DND-41 (cell line): Measurements from ENCODE around the gene SLAMF8.

Experiments
- ATAC-seq: fragments of 200-7000 bp; cut with Tn5 transposase; 3 replicates; pipeline ENCODE4 v1.9.1; 2021; ENCODE audit warnings: low read depth; ENCODE audit not compliant: insufficient read depth
- DNase-seq: peaks from one replicate; pipeline ENCODE4 v3.0.0-alpha.2; 2020
- H2AFZ ChIP-seq: 2 replicates; pipeline ENCODE4 v1.6.0; 2012; ENCODE audit warnings: low read depth, low read length
- H3K27ac ChIP-seq: 2 replicates; pipeline ENCODE4 v1.5.1; 2012; ENCODE audit warnings: low read length, inconsistent platforms
- H3K27me3 ChIP-seq: fragments of 200-600 bp; sonication (generic); 2 replicates; pipeline ENCODE4 v1.6.0; 2012; ENCODE audit warnings: low read length, mild to moderate bottlenecking, inconsistent platforms; ENCODE audit not compliant: insufficient read depth, poor library complexity
- H3K36me3 ChIP-seq: 2 replicates; pipeline ENCODE4 v1.5.1; 2012; ENCODE audit warnings: low read length, inconsistent platforms; ENCODE audit not compliant: insufficient read depth
- H3K4me1 ChIP-seq: 2 replicates; pipeline ENCODE4 v1.5.1; 2012; ENCODE audit warnings: mild to moderate bottlenecking, low read length; ENCODE audit not compliant: insufficient read depth
- H3K4me2 ChIP-seq: 2 replicates; pipeline ENCODE4 v1.6.0; 2012; ENCODE audit warnings: mild to moderate bottlenecking, moderate library complexity, low read length, inconsistent platforms; ENCODE audit not compliant: insufficient read depth
- H3K4me3 ChIP-seq, 2 experiments: fragments of 200-600 bp in 1 of 2; shearing (Covaris generic) in 1 of 2; 2 replicates each; pipeline ENCODE4 v1.5.1; 2012 to 2016; ENCODE audit warnings: inconsistent platforms in 2 of 2, low read length in 2 of 2, mild to moderate bottlenecking in 2 of 2, low read depth in 1 of 2, moderate library complexity in 1 of 2
- H3K79me2 ChIP-seq: 2 replicates; pipeline ENCODE4 v1.6.0; 2012; ENCODE audit warnings: low read length, inconsistent platforms; ENCODE audit not compliant: insufficient read depth
- H3K9ac ChIP-seq: 2 replicates; pipeline ENCODE4 v1.6.0; 2012; ENCODE audit warnings: low read depth, mild to moderate bottlenecking, inconsistent platforms, low read length, moderate library complexity
- H3K9me3 ChIP-seq: 2 replicates; pipeline ENCODE4 v1.5.1; 2012; ENCODE audit warnings: low read length, moderate library complexity, mild to moderate bottlenecking, inconsistent platforms; ENCODE audit not compliant: insufficient read depth, severe bottlenecking
- H4K20me1 ChIP-seq: 2 replicates; pipeline ENCODE4 v1.6.0; 2012; ENCODE audit warnings: low read length; ENCODE audit not compliant: insufficient read depth
- EZH2 ChIP-seq: IDR thresholded peaks from 3 replicates; pipeline ENCODE4 v1.6.1; 2012; ENCODE audit warnings: borderline replicate concordance, low read depth, mild to moderate bottlenecking, moderate library complexity, low read length, inconsistent platforms; ENCODE audit not compliant: severe bottlenecking
- TF ChIP-seq, protein P1 (sequence below): IDR thresholded peaks from 2 replicates; pipeline ENCODE4 v1.5.1; 2012; ENCODE audit warnings: borderline replicate concordance, low read length, moderate library complexity, mild to moderate bottlenecking; ENCODE audit not compliant: poor library complexity, severe bottlenecking; ENCODE audit errors: extremely low read depth

SLAMF8 gene

DNA sequence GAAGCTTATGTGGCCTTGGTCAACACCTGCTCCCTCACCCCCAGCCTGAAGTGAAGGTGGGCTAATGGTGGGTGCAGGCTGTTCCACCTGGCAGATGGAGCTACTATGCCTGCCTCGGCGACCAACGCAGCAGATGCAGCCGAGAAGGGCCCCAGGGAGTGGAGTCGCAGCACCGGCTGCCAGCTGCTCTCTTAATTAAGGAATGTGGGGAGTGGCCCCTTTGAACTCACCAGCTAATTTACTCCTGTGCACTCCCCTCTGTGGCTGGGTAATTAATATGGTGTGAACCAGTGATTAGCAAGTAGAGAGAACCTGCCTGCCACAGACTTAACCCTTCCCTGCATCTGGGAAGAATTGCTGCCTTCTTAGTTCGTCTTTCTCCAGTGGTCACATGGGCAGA lies 3.3 kb upstream of the SLAMF8 start:
- Histone ChIP-seq H3K36me3 (no peaks in the 10 kb centered on the region), H3K9ac (no peak overlapping the region), H3K4me2 (no peak overlapping the region), H3K27ac (no peak overlapping the region), H4K20me1 (no peaks in the 10 kb centered on the region), H2AFZ (no peak overlapping the region), H3K79me2 (no peaks in the 10 kb centered on the region), H3K4me1 (peaks cover 8% of the 10 kb centered on the region), H3K27me3 (no peaks in the 10 kb centered on the region), H3K4me3 (no peak overlapping the region), H3K9me3 (no peaks in the 10 kb centered on the region)
- no peak for TF ChIP-seq EZH2
- TF ChIP-seq, protein P1, sequence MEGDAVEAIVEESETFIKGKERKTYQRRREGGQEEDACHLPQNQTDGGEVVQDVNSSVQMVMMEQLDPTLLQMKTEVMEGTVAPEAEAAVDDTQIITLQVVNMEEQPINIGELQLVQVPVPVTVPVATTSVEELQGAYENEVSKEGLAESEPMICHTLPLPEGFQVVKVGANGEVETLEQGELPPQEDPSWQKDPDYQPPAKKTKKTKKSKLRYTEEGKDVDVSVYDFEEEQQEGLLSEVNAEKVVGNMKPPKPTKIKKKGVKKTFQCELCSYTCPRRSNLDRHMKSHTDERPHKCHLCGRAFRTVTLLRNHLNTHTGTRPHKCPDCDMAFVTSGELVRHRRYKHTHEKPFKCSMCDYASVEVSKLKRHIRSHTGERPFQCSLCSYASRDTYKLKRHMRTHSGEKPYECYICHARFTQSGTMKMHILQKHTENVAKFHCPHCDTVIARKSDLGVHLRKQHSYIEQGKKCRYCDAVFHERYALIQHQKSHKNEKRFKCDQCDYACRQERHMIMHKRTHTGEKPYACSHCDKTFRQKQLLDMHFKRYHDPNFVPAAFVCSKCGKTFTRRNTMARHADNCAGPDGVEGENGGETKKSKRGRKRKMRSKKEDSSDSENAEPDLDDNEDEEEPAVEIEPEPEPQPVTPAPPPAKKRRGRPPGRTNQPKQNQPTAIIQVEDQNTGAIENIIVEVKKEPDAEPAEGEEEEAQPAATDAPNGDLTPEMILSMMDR, result no peak
- no peak for DNase-seq
- ATAC-seq, result no peak

GRCh38 chr1:159825564-159825963 lies 1.1 kb upstream of the SLAMF8 start:
- H3K4me2 ChIP-seq, result no peak overlapping the region
- ATAC-seq, result peak; percentile 44; the same call in 2 of the 3 replicates
- no peaks in the 10 kb centered on the region for H3K9me3 ChIP-seq
- no peak overlapping the region for H2AFZ ChIP-seq
- no peak overlapping the region for H3K9ac ChIP-seq
- peak; percentile 9 for DNase-seq
- H3K27ac ChIP-seq, result no peak overlapping the region
- no peaks in the 10 kb centered on the region for H3K36me3 ChIP-seq
- peaks cover 8% of the 10 kb centered on the region for H3K4me1 ChIP-seq
- no peaks in the 10 kb centered on the region for H4K20me1 ChIP-seq
- H3K79me2 ChIP-seq, result no peaks in the 10 kb centered on the region
- no peaks in the 10 kb centered on the region for H3K27me3 ChIP-seq
- H3K4me3 ChIP-seq, result no peak overlapping the region
- TF ChIP-seq, protein P1, result no peak
- no peak for TF ChIP-seq EZH2

DNA sequence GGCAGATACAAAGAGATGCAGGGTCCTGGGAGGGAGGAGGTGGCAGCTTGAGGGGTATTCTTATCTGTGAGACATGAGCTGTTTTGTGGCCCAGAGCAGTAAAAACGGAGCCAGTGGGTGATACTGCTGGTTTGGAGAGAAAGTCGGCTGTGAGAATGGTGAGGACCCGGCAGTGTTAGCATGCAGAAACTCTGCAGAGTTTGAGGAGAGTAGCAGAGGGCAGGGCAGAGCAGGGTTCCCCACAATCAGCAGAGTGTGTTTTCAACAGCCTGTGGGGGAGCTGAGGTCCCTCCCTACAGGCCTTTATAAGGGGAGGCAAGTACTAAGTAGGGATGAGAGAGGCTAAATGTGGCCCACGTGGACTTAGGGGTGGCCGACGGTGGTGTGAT lies 423 bp downstream of the SLAMF8 start:
- no peak for ATAC-seq
- H3K9me3 ChIP-seq, result no peaks in the 10 kb centered on the region
- H3K4me1 ChIP-seq, result peaks cover 8% of the 10 kb centered on the region
- H3K4me2 ChIP-seq, result no peak overlapping the region
- no peak overlapping the region for H3K4me3 ChIP-seq
- H3K27me3 ChIP-seq, result no peaks in the 10 kb centered on the region
- no peaks in the 10 kb centered on the region for H3K79me2 ChIP-seq
- H4K20me1 ChIP-seq, result no peaks in the 10 kb centered on the region
- no peak overlapping the region for H3K9ac ChIP-seq
- H3K27ac ChIP-seq, result no peak overlapping the region
- no peak for DNase-seq
- no peak overlapping the region for H2AFZ ChIP-seq
- TF ChIP-seq EZH2, result no peak
- TF ChIP-seq, protein P1, result no peak
- no peaks in the 10 kb centered on the region for H3K36me3 ChIP-seq

- Histone ChIP-seq H3K9me3 (no peaks in the 10 kb centered on the region), H3K27me3 (no peaks in the 10 kb centered on the region), H3K4me1 (peaks cover 8% of the 10 kb centered on the region), H3K27ac (no peak overlapping the region), H3K79me2 (no peaks in the 10 kb centered on the region), H2AFZ (no peak overlapping the region), H3K4me3 (no peak overlapping the region), H3K4me2 (no peak overlapping the region), H3K9ac (no peak overlapping the region), H4K20me1 (no peaks in the 10 kb centered on the region), H3K36me3 (no peaks in the 10 kb centered on the region)
- no peak for ATAC-seq
- TF ChIP-seq EZH2, result no peak
- TF ChIP-seq, protein P1, result no peak
- no peak for DNase-seq
Observed at GRCh38 chr1:159827549-159827948, 876 bp downstream of the SLAMF8 start.
